GM10248 (cell line): ENCODE results near the gene RAPGEF6.

Experiments used
- CTCF ChIA-PET: fragments of 300-600 bp; sonication (Branson Sonifier 250); formaldehyde crosslinking; extraction: SDS; loops from one replicate; lab custom pipeline; 2021; ENCODE audit warnings: antibody characterized with exemption; lab: Yijun Ruan, JAX
- POLR2A ChIA-PET: fragments of 350-650 bp; sonication (Branson Sonifier 250); formaldehyde crosslinking; extraction: SDS; loops from one replicate; lab custom pipeline; 2020; ENCODE audit warnings: antibody characterized with exemption; lab: Yijun Ruan, JAX
- DNase-seq: peaks from one replicate; pipeline ENCODE4 v3.0.0; 2012; ENCODE audit errors: extremely low spot score
- CTCF ChIP-seq: IDR thresholded peaks from 2 replicates; pipeline ENCODE4 v1.5.1; 2012; ENCODE audit warnings: mild to moderate bottlenecking, low read depth; ENCODE audit errors: extremely low read depth, missing control alignments, control extremely low read depth

Gene RAPGEF6

DNA sequence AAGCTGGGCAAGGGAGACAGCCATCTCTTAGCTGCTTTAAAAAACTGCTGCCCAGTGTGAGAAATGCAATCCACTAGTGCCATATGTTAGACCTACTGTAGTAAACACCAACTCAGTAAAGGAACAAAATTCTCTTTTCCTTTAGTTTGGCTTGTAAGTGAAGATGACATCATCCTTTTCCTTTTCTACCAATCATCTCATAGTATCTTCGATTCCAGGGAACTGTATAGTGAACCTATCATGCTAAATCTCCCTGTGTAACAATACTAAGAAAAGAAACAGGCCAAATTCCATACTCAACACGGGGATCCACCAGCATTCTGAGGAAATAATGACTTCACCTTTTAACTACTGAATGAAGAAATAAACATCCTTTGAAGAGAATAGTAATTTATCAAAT is 100.1 kb downstream of the RAPGEF6 start:
- CTCF ChIA-PET = no interaction called here
- POLR2A ChIA-PET = no interaction called here
- TF ChIP-seq CTCF = no peak
- no peak for DNase-seq

GRCh38 chr5:131533836-131534235 is 101.2 kb downstream of the RAPGEF6 start:
- no peak for DNase-seq
- no peak for TF ChIP-seq CTCF
- POLR2A ChIA-PET = no interaction called here
- CTCF ChIA-PET = interaction anchor here (0.8 to 3.3 kb wide), 6 partner anchors 9 to 475 kb away, joined by 3 to 11 read pairs (median 5); no protein-coding TSS in a partner anchor

- no peak for TF ChIP-seq CTCF
- POLR2A ChIA-PET = no interaction called here
- CTCF ChIA-PET = interaction anchor here (1.0 to 3.3 kb wide), 9 partner anchors 8 to 477 kb away, joined by 3 to 11 read pairs (median 4); no protein-coding TSS in a partner anchor
- no peak for DNase-seq
Observed at GRCh38 chr5:131532031-131532640, 102.9 kb downstream of the RAPGEF6 start.

DNA sequence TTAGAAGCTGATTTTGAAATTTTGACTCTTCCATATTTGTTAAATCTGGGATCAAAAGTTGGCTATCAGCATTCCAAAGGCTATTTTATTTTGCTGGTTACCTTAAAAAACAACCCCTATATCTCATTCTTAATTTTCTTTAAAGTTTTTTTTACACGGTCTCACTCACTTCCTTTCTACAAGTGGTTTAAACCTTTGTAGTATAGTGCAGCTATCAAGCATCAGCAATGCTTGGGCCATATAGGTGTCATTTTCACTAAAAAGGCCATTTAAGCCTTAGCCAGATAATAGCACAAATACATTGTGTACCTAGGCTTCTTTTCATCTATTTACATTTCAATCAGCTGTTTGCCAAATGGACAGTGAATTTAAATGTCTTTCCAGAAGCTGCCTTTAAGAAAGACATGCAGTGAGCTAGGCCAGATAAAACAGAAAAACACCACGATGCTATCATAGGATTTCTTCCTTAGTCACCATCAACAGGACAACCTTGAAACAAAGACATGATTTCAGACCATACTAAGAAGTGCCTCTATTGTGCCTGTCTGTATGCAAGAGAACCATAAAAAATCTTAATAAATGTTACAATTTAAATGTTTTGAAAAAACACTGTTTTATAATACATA is 104.2 kb downstream of the RAPGEF6 start:
- TF ChIP-seq CTCF = no peak
- ChIA-PET POLR2A (no interaction called here), CTCF (interaction anchor here (1.6 kb wide), 1 partner anchor 10 kb away, joined by 4 read pairs; no protein-coding TSS in a partner anchor)
- no peak for DNase-seq

DNA sequence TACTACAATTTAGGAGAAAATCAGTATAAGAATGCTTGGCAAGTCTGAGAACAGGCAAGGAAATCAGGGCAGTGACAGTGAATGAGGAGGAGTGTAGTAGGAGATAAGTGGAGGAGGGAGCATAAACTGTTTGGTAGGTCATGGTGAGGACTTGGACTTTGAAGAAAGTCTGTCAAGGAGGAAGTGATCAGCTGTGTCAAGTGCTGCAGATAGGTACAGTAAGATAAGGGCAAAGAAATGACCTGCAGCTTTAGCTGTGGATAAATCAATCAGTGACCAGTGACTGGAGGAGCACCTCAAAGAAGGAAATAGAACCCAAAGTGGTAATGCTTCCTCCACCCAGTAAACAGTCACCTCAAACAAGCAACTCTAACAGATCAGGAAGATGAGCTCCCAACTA is 106.3 kb downstream of the RAPGEF6 start:
- POLR2A ChIA-PET = interaction anchor here (0.5 kb wide), 1 partner anchor 43 kb away, joined by 4 read pairs; no protein-coding TSS in a partner anchor
- CTCF ChIA-PET = interaction anchor here (1.5 kb wide), 2 partner anchors 13 to 17 kb away, joined by 3 read pairs; no protein-coding TSS in a partner anchor
- TF ChIP-seq CTCF = no peak
- DNase-seq = peak; percentile 25

GRCh38 chr5:131525805-131526204 is 109.2 kb downstream of the RAPGEF6 start:
- POLR2A ChIA-PET = no interaction called here
- TF ChIP-seq CTCF = no peak
- CTCF ChIA-PET = interaction anchor here (1.4 to 1.5 kb wide), 2 partner anchors 8 to 12 kb away, joined by 3 read pairs; no protein-coding TSS in a partner anchor
- no peak for DNase-seq
